HEK293T (cell line): ENCODE results near the gene TBC1D3B.
"Not testable (repeated sequence)": the region's sequence is repeated elsewhere in the genome, so short reads cannot be mapped to it uniquely, and the experiment has no call there.

Source experiments
- CTCF ChIA-PET: fragments of 350-600 bp; formaldehyde crosslinking; extraction: SDS; loops from one replicate; lab custom pipeline; 2021; ENCODE audit warnings: antibody characterized with exemption, inconsistent platforms; lab: Yijun Ruan, JAX
- POLR2A ChIA-PET: fragments of 350-600 bp; formaldehyde crosslinking; extraction: SDS; loops from one replicate; lab custom pipeline; 2020; ENCODE audit warnings: antibody characterized with exemption, inconsistent platforms; lab: Yijun Ruan, JAX
- DNase-seq: peaks from one replicate; pipeline ENCODE4 v3.0.0; 2012; ENCODE audit warnings: mixed read lengths; ENCODE audit errors: extremely low spot score
- ARNT ChIP-seq: fragments of 450-650 bp; IDR thresholded peaks from 2 replicates; pipeline ENCODE4 v1.6.1; 2017; ENCODE audit warnings: mild to moderate bottlenecking
- BHLHE40 ChIP-seq: fragments of 450-650 bp; IDR thresholded peaks from 2 replicates; pipeline ENCODE4 v1.6.1; 2016; ENCODE audit warnings: mild to moderate bottlenecking, moderate library complexity, borderline replicate concordance
- CTBP1 ChIP-seq: fragments of 450-650 bp; IDR thresholded peaks from 2 replicates; pipeline ENCODE4 v1.6.1; 2016; ENCODE audit warnings: borderline replicate concordance
- ELF4 ChIP-seq: fragments of 450-650 bp; IDR thresholded peaks from 2 replicates; pipeline ENCODE4 v1.6.1; 2017; ENCODE audit warnings: antibody characterized with exemption
- FOXA1 ChIP-seq: fragments of 450-650 bp; IDR thresholded peaks from 2 replicates; pipeline ENCODE4 v1.6.1; 2016; ENCODE audit warnings: mild to moderate bottlenecking
- FOXK2 ChIP-seq: fragments of 450-650 bp; IDR thresholded peaks from 2 replicates; pipeline ENCODE4 v1.6.1; 2016; ENCODE audit warnings: mild to moderate bottlenecking
- FOXM1 ChIP-seq: fragments of 450-650 bp; IDR thresholded peaks from 2 replicates; pipeline ENCODE4 v1.6.1; 2017; ENCODE audit warnings: mild to moderate bottlenecking, borderline replicate concordance
- HDGF ChIP-seq: fragments of 450-650 bp; IDR thresholded peaks from 2 replicates; pipeline ENCODE4 v1.6.1; 2017; ENCODE audit warnings: antibody characterized with exemption, borderline replicate concordance
- L3MBTL2 ChIP-seq: fragments of 450-650 bp; conservative IDR thresholded peaks from 2 replicates; pipeline ENCODE4 v1.6.1; 2016; ENCODE audit warnings: mild to moderate bottlenecking
- LEF1 ChIP-seq: fragments of 450-650 bp; IDR thresholded peaks from 2 replicates; pipeline ENCODE4 v1.6.1; 2017; ENCODE audit warnings: mild to moderate bottlenecking, borderline replicate concordance
- NFRKB ChIP-seq: fragments of 450-650 bp; IDR thresholded peaks from 2 replicates; pipeline ENCODE4 v1.6.1; 2016; ENCODE audit warnings: mild to moderate bottlenecking, moderate library complexity
- PKNOX1 ChIP-seq: fragments of 450-650 bp; IDR thresholded peaks from 2 replicates; pipeline ENCODE4 v1.6.1; 2016
- SP1 ChIP-seq: fragments of 450-650 bp; IDR thresholded peaks from 2 replicates; pipeline ENCODE4 v1.6.1; 2017
- SUZ12 ChIP-seq: fragments of 450-650 bp; IDR thresholded peaks from 2 replicates; pipeline ENCODE4 v1.6.1; 2016; ENCODE audit warnings: mild to moderate bottlenecking
- TARDBP ChIP-seq: fragments of 450-650 bp; IDR thresholded peaks from 2 replicates; pipeline ENCODE4 v1.6.1; 2016
- ZNF384 ChIP-seq: fragments of 450-650 bp; IDR thresholded peaks from 2 replicates; pipeline ENCODE4 v1.6.1; 2016

Gene TBC1D3B

GRCh38 chr17:36183001-36183971, 6.8 kb upstream of the TBC1D3B start:
- TF ChIP-seq ELF4 (no peak), NFRKB (no peak), SP1 (no peak), CTBP1 (no peak), FOXM1 (no peak), FOXK2 (no peak)
- CTCF ChIA-PET: no interaction called here
- POLR2A ChIA-PET: no interaction called here
- DNase-seq: no peak

GRCh38 chr17:36182176-36183000, 6.0 kb upstream of the TBC1D3B start:
- DNase-seq: no peak
- TF ChIP-seq FOXA1: no peak
- TF ChIP-seq NFRKB: no peak
- no peak for TF ChIP-seq BHLHE40
- no peak for TF ChIP-seq ARNT
- no peak for TF ChIP-seq HDGF
- CTCF ChIA-PET: no interaction called here
- POLR2A ChIA-PET: no interaction called here

GRCh38 chr17:36181446-36182175, 5.2 kb upstream of the TBC1D3B start:
- CTCF ChIA-PET, DNase-seq, POLR2A ChIA-PET: not testable (repeated sequence)

DNA sequence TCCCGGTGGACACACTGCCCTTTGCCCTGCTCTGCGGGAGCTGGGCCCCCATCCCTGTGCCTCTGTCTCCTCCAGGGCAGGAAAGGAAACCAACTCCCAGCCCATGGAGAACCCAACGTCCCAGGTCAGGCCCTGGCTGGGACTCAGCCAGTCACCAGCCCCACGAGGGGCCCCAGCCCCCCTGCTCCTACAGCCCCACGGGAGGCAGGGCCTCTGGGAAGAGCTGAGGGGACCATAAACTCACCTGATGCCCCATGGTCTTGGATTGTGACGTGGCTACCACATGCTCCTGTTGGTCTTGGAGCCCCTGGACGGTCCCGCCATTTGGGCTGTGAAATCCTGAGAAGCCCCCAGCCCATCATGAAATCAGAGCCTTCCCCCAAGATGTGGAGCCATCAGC, 7.6 kb downstream of the TBC1D3B start:
- CTCF ChIA-PET, DNase-seq, POLR2A ChIA-PET: not testable (repeated sequence)

- ChIA-PET CTCF (no interaction called here), POLR2A (no interaction called here)
- TF ChIP-seq SP1 (no peak), BHLHE40 (no peak), FOXK2 (no peak)
- no peak for DNase-seq
Observed at GRCh38 chr17:36153895-36154610, 22.4 kb downstream of the TBC1D3B start.

DNA sequence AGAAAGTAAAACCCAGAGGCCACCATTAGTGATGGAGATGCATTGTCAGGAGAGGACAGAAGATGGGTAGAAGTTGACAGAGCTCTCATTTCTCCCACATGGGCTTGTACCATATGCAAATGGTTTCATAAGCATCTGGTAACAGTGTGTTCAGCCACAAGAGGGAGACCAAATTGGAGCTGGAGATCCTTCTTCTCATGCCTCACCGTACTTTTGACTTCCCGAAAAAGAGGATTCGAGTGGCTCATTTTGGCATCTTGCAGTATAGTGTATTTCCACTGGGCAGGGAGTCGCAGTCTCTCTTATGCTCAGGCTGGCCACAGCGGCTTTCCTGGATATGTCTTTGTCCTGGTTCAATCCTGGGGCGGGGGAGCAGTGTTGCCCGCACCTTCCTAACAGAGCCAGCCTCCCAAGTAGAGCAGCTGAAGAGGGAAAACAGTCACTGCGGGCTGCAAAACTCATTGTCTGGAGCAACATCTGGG, 23.8 kb downstream of the TBC1D3B start:
- TF ChIP-seq PKNOX1 (no peak), SUZ12 (no peak), FOXM1 (no peak), NFRKB (no peak), BHLHE40 (no peak), CTBP1 (no peak)
- DNase-seq: no peak
- ChIA-PET CTCF (interaction anchor here (0.6 to 1.5 kb wide), 2 partner anchors 20 to 177 kb away, joined by 3 read pairs; no protein-coding TSS in a partner anchor), POLR2A (no interaction called here)

DNA sequence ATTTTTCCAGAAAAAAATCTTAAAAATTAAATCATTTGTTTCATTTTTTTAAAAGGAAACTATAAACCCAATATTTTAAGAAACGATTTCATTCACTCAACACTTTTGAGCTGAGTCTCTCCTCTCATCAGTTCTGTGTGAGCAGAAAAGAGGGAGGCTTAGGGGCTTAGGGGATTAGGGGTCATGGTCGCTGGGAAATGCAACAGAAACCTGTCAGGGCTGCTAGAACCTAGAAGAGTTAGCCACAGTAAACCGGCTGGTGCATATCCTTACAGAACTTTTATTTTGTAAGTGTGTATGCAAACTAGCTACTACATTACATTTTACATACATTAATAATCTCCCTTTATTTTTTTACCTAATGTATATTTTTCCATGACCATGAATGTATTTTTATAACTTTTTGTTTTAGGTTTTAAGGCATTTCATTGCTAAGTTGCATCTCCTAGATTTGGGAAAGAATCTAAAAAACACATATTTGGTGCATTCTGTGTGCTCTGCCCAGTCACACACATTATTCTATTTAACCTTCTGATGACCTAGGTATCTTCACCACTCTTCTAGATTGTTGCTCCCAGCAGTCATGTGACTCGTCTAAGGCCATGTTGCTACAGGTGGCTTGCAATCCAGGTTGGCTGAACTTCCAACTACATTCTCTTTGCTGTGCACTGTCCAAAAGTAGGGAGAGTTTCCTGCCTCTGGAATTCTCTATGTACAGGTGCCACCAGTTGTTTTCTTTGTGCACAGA, 24.4 kb downstream of the TBC1D3B start:
- ChIA-PET POLR2A (no interaction called here), CTCF (interaction anchor here (0.6 to 1.5 kb wide), 3 partner anchors 19 to 1059 kb away, joined by 3 to 5 read pairs (median 3); no protein-coding TSS in a partner anchor)
- TF ChIP-seq FOXA1 (no peak), ELF4 (no peak), PKNOX1 (no peak), ARNT (no peak), SP1 (no peak), CTBP1 (no peak), FOXM1 (no peak), L3MBTL2 (no peak), SUZ12 (no peak), FOXK2 (no peak), BHLHE40 (no peak), ZNF384 (no peak), HDGF (no peak), NFRKB (no peak), TARDBP (no peak), LEF1 (no peak)
- DNase-seq: no peak
